HG03066 (cell line): ENCODE results near the gene YWHAQ.
"Not testable (repeated sequence)": the region's sequence is repeated elsewhere in the genome, so short reads cannot be mapped to it uniquely, and the experiment has no call there.

ENCODE experiments used
- ATAC-seq: cut with Tn5 transposase; IDR thresholded peaks from one replicate; pipeline ENCODE4 v1.9.1; 2021; ENCODE audit warnings: low read depth; ENCODE audit not compliant: unreplicated experiment

YWHAQ gene

GRCh38 chr2:9637330-9637729 is 6.5 kb upstream of the YWHAQ start:
- no peak for ATAC-seq

GRCh38 chr2:9634133-9634532 is 3.3 kb upstream of the YWHAQ start:
- no peak for ATAC-seq

GRCh38 chr2:9631878-9632700 is 1.3 kb upstream of the YWHAQ start:
- no peak for ATAC-seq

GRCh38 chr2:9631553-9631819 is 689 bp upstream of the YWHAQ start:
- no peak for ATAC-seq

GRCh38 chr2:9630117-9630735 is 571 bp downstream of the YWHAQ start:
- peak; percentile 44 for ATAC-seq

GRCh38 chr2:9629222-9630116 is 1.3 kb downstream of the YWHAQ start:
- no peak for ATAC-seq

GRCh38 chr2:9627310-9627709 is 3.5 kb downstream of the YWHAQ start:
- ATAC-seq, result no peak

GRCh38 chr2:9623151-9623550 is 7.6 kb downstream of the YWHAQ start:
- no peak for ATAC-seq

GRCh38 chr2:9621655-9622054 is 9.1 kb downstream of the YWHAQ start:
- ATAC-seq, result not testable (repeated sequence)

GRCh38 chr2:9618410-9618809 is 12.4 kb downstream of the YWHAQ start:
- ATAC-seq, result no peak

- no peak for ATAC-seq
These were observed 13.0 kb downstream of the YWHAQ start for GRCh38 chr2:9617749-9618148.

- ATAC-seq, result no peak
These were observed 13.5 kb downstream of the YWHAQ start for GRCh38 chr2:9617296-9617695.

GRCh38 chr2:9614562-9614961 is 16.2 kb downstream of the YWHAQ start:
- ATAC-seq, result no peak

- no peak for ATAC-seq
These were observed 17.5 kb downstream of the YWHAQ start for GRCh38 chr2:9613291-9613690.

GRCh38 chr2:9611549-9611912 is 19.3 kb downstream of the YWHAQ start:
- not testable (repeated sequence) for ATAC-seq

GRCh38 chr2:9610781-9611548 is 19.8 kb downstream of the YWHAQ start:
- no peak for ATAC-seq

GRCh38 chr2:9608491-9608890 is 22.3 kb downstream of the YWHAQ start:
- not testable (repeated sequence) for ATAC-seq

GRCh38 chr2:9602412-9602811 is 28.4 kb downstream of the YWHAQ start:
- no peak for ATAC-seq

- no peak for ATAC-seq
These were observed 29.4 kb downstream of the YWHAQ start for GRCh38 chr2:9601397-9601796.

- ATAC-seq, result no peak
These were observed 31.4 kb downstream of the YWHAQ start for GRCh38 chr2:9599430-9599829.
